ENCODE measurements around the gene LAMB4. TPM values are rescaled to one million over a fixed set of nuclear protein-coding genes. Genes with fewer than 3 reads are reported as not detected.

The LAMB4 gene
- total and polyA plus RNA-seq, 2 donors (not counting 1 experiment from before 2014, with no cell fraction given): not detected

DNA sequence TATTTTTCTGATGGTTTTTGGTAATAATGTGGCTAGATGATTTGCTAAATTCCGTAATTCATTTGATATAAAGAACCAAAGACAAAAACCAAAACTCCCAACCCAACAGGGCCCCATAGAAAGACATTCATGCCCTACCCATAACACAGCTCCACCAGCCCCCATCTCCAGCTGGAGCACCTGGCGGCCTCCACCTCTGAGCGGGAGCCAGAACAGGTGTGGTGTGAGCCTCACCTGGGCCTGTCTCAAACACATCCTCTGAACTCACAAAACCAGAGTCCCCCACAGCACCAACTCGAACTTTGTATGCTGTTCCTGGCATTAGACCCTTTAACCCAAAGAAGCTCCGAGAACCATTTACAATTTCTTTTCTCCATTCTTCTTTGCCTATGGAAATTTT is 36.5 kb upstream of the LAMB4 start:
- Histone ChIP-seq H3K9ac (ENCODE audit: low read length) (no peak overlapping the region), H3K4me2 (replicated peaks; ENCODE audit: low read depth, low read length, poor library complexity, severe bottlenecking) (no peak overlapping the region), H3K36me3 (replicated peaks in 1 of 2; ENCODE audit: control extremely low read depth in 1 of 2, control insufficient read depth in 1 of 2, extremely low read depth in 1 of 2, insufficient read depth in 2 of 2, low read length in 1 of 2) (no peaks in the 10 kb centered on the region), H3K4me1 (ENCODE audit: control insufficient read depth in 2 of 2, insufficient read depth in 2 of 2, low read length in 2 of 2) (no peaks in the 10 kb centered on the region), H4K20me1 (ENCODE audit: control insufficient read depth, insufficient read depth, low read length, poor library complexity, severe bottlenecking) (no peaks in the 10 kb centered on the region), H2AFZ (ENCODE audit: insufficient read depth, low read depth, low read length, poor library complexity, severe bottlenecking) (no peak overlapping the region), H3K4me3 (ENCODE audit: control extremely low read depth in 1 of 5, extremely low read depth in 1 of 5, insufficient read depth in 1 of 5, low read depth in 2 of 5, low read length in 4 of 5) (no peak overlapping the region), H3K9me3 (ENCODE audit: control extremely low read depth in 1 of 3, control insufficient read depth in 2 of 3, insufficient read depth in 1 of 3, low read length in 2 of 3) (no peaks in the 10 kb centered on the region), H3K27me3 (replicated peaks in 1 of 4; ENCODE audit: control extremely low read depth in 1 of 4, control insufficient read depth in 3 of 4, insufficient read depth in 4 of 4, low read length in 3 of 4) (no peaks in the 10 kb centered on the region), H3K27ac (ENCODE audit: low read length in 2 of 2) (no peak overlapping the region), H3K79me2 (ENCODE audit: control insufficient read depth, insufficient read depth, low read length) (no peaks in the 10 kb centered on the region)
- WGBS (ENCODE audit: insufficient coverage): 80% methylated on average over 3 of the region's 5 CpGs
- Mint-ChIP-seq H3K9me3 (ENCODE audit: insufficient read depth) (peaks cover 3% of the 10 kb centered on the region), H3K4me1 (no peaks in the 10 kb centered on the region), H3K27ac (no peak overlapping the region), H3K27me3 (peaks cover 12% of the 10 kb centered on the region), H3K4me3 (no peak overlapping the region)
- intact Hi-C loops (cut with micrococcal nuclease): no loop called here
- POLR2A ChIA-PET: no interaction called here
- DNase-seq (no peak), ATAC-seq (ENCODE audit: low read depth) (no peak)
- CTCF ChIA-PET: interaction anchor here (0.9 kb wide), 1 partner anchor 11 kb away, joined by 4 read pairs; no protein-coding TSS in a partner anchor
- TF ChIP-seq, protein P1, sequence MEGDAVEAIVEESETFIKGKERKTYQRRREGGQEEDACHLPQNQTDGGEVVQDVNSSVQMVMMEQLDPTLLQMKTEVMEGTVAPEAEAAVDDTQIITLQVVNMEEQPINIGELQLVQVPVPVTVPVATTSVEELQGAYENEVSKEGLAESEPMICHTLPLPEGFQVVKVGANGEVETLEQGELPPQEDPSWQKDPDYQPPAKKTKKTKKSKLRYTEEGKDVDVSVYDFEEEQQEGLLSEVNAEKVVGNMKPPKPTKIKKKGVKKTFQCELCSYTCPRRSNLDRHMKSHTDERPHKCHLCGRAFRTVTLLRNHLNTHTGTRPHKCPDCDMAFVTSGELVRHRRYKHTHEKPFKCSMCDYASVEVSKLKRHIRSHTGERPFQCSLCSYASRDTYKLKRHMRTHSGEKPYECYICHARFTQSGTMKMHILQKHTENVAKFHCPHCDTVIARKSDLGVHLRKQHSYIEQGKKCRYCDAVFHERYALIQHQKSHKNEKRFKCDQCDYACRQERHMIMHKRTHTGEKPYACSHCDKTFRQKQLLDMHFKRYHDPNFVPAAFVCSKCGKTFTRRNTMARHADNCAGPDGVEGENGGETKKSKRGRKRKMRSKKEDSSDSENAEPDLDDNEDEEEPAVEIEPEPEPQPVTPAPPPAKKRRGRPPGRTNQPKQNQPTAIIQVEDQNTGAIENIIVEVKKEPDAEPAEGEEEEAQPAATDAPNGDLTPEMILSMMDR (IDR thresholded peaks at IDR 0.05): no peak
- TF ChIP-seq EZH2 (IDR thresholded peaks at IDR 0.05; ENCODE audit: borderline replicate concordance, insufficient read depth, low read depth, low read length, poor library complexity, severe bottlenecking): no peak

GRCh38 chr7:108165723-108166122 is 35.6 kb upstream of the LAMB4 start:
- H3K36me3 ChIP-seq (replicated peaks in 1 of 2; ENCODE audit: control extremely low read depth in 1 of 2, control insufficient read depth in 1 of 2, extremely low read depth in 1 of 2, insufficient read depth in 2 of 2, low read length in 1 of 2): no peaks in the 10 kb centered on the region
- TF ChIP-seq, protein P1 (IDR thresholded peaks at IDR 0.05): no peak
- no peak for TF ChIP-seq EZH2 (IDR thresholded peaks at IDR 0.05; ENCODE audit: borderline replicate concordance, insufficient read depth, low read depth, low read length, poor library complexity, severe bottlenecking)
- H3K4me3 Mint-ChIP-seq: no peak overlapping the region
- no peak for ATAC-seq (ENCODE audit: low read depth)
- no CpG with 5 or more reads among the region's 2 CpGs for WGBS (ENCODE audit: insufficient coverage)
- DNase-seq: no peak
- CTCF ChIA-PET: no interaction called here
- H3K27ac Mint-ChIP-seq: no peak overlapping the region
- H3K4me1 Mint-ChIP-seq: no peaks in the 10 kb centered on the region
- no peaks in the 10 kb centered on the region for H3K4me1 ChIP-seq (ENCODE audit: control insufficient read depth in 2 of 2, insufficient read depth in 2 of 2, low read length in 2 of 2)
- no peak overlapping the region for H3K9ac ChIP-seq (ENCODE audit: low read length)
- POLR2A ChIA-PET: no interaction called here
- H3K4me2 ChIP-seq (replicated peaks; ENCODE audit: low read depth, low read length, poor library complexity, severe bottlenecking): no peak overlapping the region
- no peaks in the 10 kb centered on the region for H3K27me3 ChIP-seq (replicated peaks in 1 of 4; ENCODE audit: control extremely low read depth in 1 of 4, control insufficient read depth in 3 of 4, insufficient read depth in 4 of 4, low read length in 3 of 4)
- H2AFZ ChIP-seq (ENCODE audit: insufficient read depth, low read depth, low read length, poor library complexity, severe bottlenecking): no peak overlapping the region
- peaks cover 3% of the 10 kb centered on the region for H3K9me3 Mint-ChIP-seq (ENCODE audit: insufficient read depth)
- no peak overlapping the region for H3K4me3 ChIP-seq (ENCODE audit: control extremely low read depth in 1 of 5, extremely low read depth in 1 of 5, insufficient read depth in 1 of 5, low read depth in 2 of 5, low read length in 4 of 5)
- H4K20me1 ChIP-seq (ENCODE audit: control insufficient read depth, insufficient read depth, low read length, poor library complexity, severe bottlenecking): no peaks in the 10 kb centered on the region
- intact Hi-C loops (cut with micrococcal nuclease): no loop called here
- H3K27me3 Mint-ChIP-seq: peaks cover 5% of the 10 kb centered on the region
- H3K79me2 ChIP-seq (ENCODE audit: control insufficient read depth, insufficient read depth, low read length): no peaks in the 10 kb centered on the region
- H3K27ac ChIP-seq (ENCODE audit: low read length in 2 of 2): no peak overlapping the region
- H3K9me3 ChIP-seq (ENCODE audit: control extremely low read depth in 1 of 3, control insufficient read depth in 2 of 3, insufficient read depth in 1 of 3, low read length in 2 of 3): no peaks in the 10 kb centered on the region
